ENCODE data around the gene BEST1.

DNA sequence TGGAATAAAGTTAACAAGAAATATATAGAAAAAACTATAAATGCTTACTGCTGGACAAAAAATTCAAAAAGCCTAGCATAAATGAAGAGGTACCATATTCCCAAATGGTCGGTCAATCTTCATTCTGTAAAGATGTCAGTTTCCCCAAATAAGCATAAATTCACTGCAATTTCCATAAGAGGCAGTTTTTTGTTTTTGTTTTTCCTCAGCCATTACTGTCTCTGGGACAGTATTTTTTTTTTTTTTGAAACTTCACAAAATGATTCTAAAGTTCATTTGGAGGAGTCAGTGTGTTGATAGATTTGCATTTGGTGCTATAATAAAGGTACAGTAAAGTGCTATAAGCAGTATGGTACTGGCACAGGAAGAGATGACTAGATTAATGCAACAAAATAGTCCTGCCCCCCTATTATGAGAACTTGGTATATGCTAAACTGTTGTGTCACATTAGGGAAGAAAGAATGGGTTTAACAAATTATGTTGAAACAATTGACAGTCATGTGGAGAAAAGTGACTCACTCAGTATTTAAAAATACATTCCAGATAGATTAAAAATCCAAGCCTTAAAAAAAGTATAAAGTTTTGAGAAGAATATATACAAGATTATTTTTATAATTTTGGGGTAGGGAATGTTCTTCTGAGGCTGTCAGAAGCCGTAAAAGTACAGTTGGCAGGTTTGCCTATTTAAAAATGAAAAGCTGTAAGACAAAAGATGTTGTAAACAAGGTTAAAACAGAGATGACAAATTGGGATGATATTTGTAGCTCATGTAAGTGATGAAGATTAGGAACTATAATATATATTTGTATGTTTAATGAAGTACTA, 19.9 kb downstream of the BEST1 start:
- TF ChIP-seq, protein P1, sequence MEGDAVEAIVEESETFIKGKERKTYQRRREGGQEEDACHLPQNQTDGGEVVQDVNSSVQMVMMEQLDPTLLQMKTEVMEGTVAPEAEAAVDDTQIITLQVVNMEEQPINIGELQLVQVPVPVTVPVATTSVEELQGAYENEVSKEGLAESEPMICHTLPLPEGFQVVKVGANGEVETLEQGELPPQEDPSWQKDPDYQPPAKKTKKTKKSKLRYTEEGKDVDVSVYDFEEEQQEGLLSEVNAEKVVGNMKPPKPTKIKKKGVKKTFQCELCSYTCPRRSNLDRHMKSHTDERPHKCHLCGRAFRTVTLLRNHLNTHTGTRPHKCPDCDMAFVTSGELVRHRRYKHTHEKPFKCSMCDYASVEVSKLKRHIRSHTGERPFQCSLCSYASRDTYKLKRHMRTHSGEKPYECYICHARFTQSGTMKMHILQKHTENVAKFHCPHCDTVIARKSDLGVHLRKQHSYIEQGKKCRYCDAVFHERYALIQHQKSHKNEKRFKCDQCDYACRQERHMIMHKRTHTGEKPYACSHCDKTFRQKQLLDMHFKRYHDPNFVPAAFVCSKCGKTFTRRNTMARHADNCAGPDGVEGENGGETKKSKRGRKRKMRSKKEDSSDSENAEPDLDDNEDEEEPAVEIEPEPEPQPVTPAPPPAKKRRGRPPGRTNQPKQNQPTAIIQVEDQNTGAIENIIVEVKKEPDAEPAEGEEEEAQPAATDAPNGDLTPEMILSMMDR (conservative IDR thresholded peaks at IDR 0.05 in 1 of 2, IDR thresholded peaks at IDR 0.05 in 1 of 2; ENCODE audit: extremely low read depth in 1 of 2, insufficient read depth in 1 of 2, low read depth in 1 of 2, low read length in 2 of 2), result no peak
- TF ChIP-seq EZH2 (IDR thresholded peaks at IDR 0.05; ENCODE audit: borderline replicate concordance, low read length), result no peak
